ENCODE results near the gene EFCAB9.

The EFCAB9 gene

DNA sequence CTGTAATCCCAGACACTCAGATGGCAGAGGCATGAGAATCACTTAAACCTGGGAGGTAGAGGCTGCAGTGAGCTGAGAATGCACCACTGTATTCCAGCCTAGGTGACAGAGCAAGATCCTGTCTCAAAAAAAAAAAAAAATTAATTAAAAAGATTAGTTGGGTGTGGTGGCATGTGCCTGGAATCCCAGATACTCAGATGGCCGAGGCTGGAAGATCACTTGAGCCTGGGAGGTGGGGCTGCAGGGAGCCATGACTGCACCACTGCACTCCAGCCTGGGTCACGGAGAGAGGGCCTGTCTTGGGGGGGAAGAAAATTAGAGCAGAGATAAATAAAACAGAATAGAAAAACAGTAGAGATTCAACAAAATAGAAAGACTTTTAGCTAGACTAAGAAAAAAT, 54.7 kb downstream of the EFCAB9 start:
- no peaks in the 10 kb centered on the region for H4K20me1 ChIP-seq (ENCODE audit: insufficient read depth, low read length)
- no peaks in the 10 kb centered on the region for H3F3A ChIP-seq (ENCODE audit: insufficient read depth, low read length)
- H3K79me2 ChIP-seq (ENCODE audit: insufficient read depth, low read length) = peaks cover 19% of the 10 kb centered on the region

GRCh38 chr5:172251419-172251818, 57.4 kb downstream of the EFCAB9 start:
- Histone ChIP-seq H3K9ac (ENCODE audit: low read length) (no peak overlapping the region), H3K9me2 (ENCODE audit: low read depth, low read length) (no peaks in the 10 kb centered on the region), H3K36me3 (ENCODE audit: insufficient read depth, low read length) (peaks cover 23% of the 10 kb centered on the region), H3K9me3 (ENCODE audit: low read length) (0 out of 2 replicates have a peak, but pooled peaks cover 8% of the 10 kb centered on the region), H2AFZ (ENCODE audit: low read length) (no peak overlapping the region), H4K20me1 (ENCODE audit: insufficient read depth, low read length) (no peaks in the 10 kb centered on the region), H3F3A (ENCODE audit: insufficient read depth, low read length) (no peaks in the 10 kb centered on the region), H3K27me3 (ENCODE audit: insufficient read depth, low read length) (no peaks in the 10 kb centered on the region), H3K79me2 (ENCODE audit: insufficient read depth, low read length) (peaks cover 11% of the 10 kb centered on the region; the same call in 1 of the 2 replicates), H3K27ac (ENCODE audit: low read depth, low read length, poor library complexity, severe bottlenecking) (no peak overlapping the region), H3K4me2 (ENCODE audit: low read length) (no peak overlapping the region), H3K4me1 (ENCODE audit: insufficient read depth, low read length, severe bottlenecking) (no peaks in the 10 kb centered on the region), H3K4me3 (ENCODE audit: low read depth, low read length, poor library complexity, severe bottlenecking) (no peak overlapping the region)
- TF ChIP-seq EZH2 (IDR thresholded peaks at IDR 0.05; ENCODE audit: borderline replicate concordance, low read length) = no peak
- TF ChIP-seq, protein P1, sequence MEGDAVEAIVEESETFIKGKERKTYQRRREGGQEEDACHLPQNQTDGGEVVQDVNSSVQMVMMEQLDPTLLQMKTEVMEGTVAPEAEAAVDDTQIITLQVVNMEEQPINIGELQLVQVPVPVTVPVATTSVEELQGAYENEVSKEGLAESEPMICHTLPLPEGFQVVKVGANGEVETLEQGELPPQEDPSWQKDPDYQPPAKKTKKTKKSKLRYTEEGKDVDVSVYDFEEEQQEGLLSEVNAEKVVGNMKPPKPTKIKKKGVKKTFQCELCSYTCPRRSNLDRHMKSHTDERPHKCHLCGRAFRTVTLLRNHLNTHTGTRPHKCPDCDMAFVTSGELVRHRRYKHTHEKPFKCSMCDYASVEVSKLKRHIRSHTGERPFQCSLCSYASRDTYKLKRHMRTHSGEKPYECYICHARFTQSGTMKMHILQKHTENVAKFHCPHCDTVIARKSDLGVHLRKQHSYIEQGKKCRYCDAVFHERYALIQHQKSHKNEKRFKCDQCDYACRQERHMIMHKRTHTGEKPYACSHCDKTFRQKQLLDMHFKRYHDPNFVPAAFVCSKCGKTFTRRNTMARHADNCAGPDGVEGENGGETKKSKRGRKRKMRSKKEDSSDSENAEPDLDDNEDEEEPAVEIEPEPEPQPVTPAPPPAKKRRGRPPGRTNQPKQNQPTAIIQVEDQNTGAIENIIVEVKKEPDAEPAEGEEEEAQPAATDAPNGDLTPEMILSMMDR (IDR thresholded peaks at IDR 0.05; ENCODE audit: low read length) = no peak

More for the DNA sequence above, 54.7 kb downstream of the EFCAB9 start:
- Histone ChIP-seq H3K9ac (ENCODE audit: low read length) (no peak overlapping the region), H3K27ac (ENCODE audit: low read depth, low read length, poor library complexity, severe bottlenecking) (no peak overlapping the region), H3K9me2 (ENCODE audit: low read depth, low read length) (no peaks in the 10 kb centered on the region), H3K4me2 (ENCODE audit: low read length) (no peak overlapping the region), H2AFZ (ENCODE audit: low read length) (no peak overlapping the region), H3K36me3 (ENCODE audit: insufficient read depth, low read length) (peaks cover 4% of the 10 kb centered on the region; the same call in 1 of the 2 replicates), H3K9me3 (ENCODE audit: low read length) (0 out of 2 replicates have a peak, but pooled peaks cover 8% of the 10 kb centered on the region), H3K27me3 (ENCODE audit: insufficient read depth, low read length) (no peaks in the 10 kb centered on the region), H3K4me1 (ENCODE audit: insufficient read depth, low read length, severe bottlenecking) (no peaks in the 10 kb centered on the region), H3K4me3 (ENCODE audit: low read depth, low read length, poor library complexity, severe bottlenecking) (no peak overlapping the region)
- no peak for TF ChIP-seq EZH2 (IDR thresholded peaks at IDR 0.05; ENCODE audit: borderline replicate concordance, low read length)
- TF ChIP-seq, protein P1 (IDR thresholded peaks at IDR 0.05; ENCODE audit: low read length) = no peak

GRCh38 chr5:172252501-172252900, 58.5 kb downstream of the EFCAB9 start:
- no peak overlapping the region for H3K4me2 ChIP-seq (ENCODE audit: low read length)
- no peaks in the 10 kb centered on the region for H3F3A ChIP-seq (ENCODE audit: insufficient read depth, low read length)
- 0 out of 2 replicates have a peak, but pooled peaks cover 8% of the 10 kb centered on the region for H3K9me3 ChIP-seq (ENCODE audit: low read length)
- H3K9me2 ChIP-seq (ENCODE audit: low read depth, low read length) = no peaks in the 10 kb centered on the region
- H3K9ac ChIP-seq (ENCODE audit: low read length) = no peak overlapping the region
- no peak for TF ChIP-seq EZH2 (IDR thresholded peaks at IDR 0.05; ENCODE audit: borderline replicate concordance, low read length)
- TF ChIP-seq, protein P1 (IDR thresholded peaks at IDR 0.05; ENCODE audit: low read length) = no peak
- peaks cover 27% of the 10 kb centered on the region for H3K36me3 ChIP-seq (ENCODE audit: insufficient read depth, low read length)
- no peaks in the 10 kb centered on the region for H3K27me3 ChIP-seq (ENCODE audit: insufficient read depth, low read length)
- no peak overlapping the region for H3K27ac ChIP-seq (ENCODE audit: low read depth, low read length, poor library complexity, severe bottlenecking)
- H3K4me3 ChIP-seq (ENCODE audit: low read depth, low read length, poor library complexity, severe bottlenecking) = no peak overlapping the region
- no peaks in the 10 kb centered on the region for H4K20me1 ChIP-seq (ENCODE audit: insufficient read depth, low read length)
- H3K4me1 ChIP-seq (ENCODE audit: insufficient read depth, low read length, severe bottlenecking) = no peaks in the 10 kb centered on the region
- H2AFZ ChIP-seq (ENCODE audit: low read length) = no peak overlapping the region
- H3K79me2 ChIP-seq (ENCODE audit: insufficient read depth, low read length) = peaks cover 4% of the 10 kb centered on the region; the same call in 1 of the 2 replicates

Data from OCI-LY1 (cell line).